Gastroesophageal sphincter (tissue), 3 donors: ENCODE results near the gene TDG.
"Not testable (repeated sequence)": the region's sequence is repeated elsewhere in the genome, so short reads cannot be mapped to it uniquely, and the experiment has no call there.

ENCODE experiments used
- EP300 ChIP-seq: sonication (generic); formaldehyde crosslinking; IDR thresholded peaks from one replicate; pipeline ENCODE4 v1.6.1; 2017; ENCODE audit warnings: antibody characterized with exemption, mild to moderate bottlenecking
- TF ChIP-seq, protein P1 (sequence below), 4 experiments: fragments of 200-600 bp in 2 of 4; fragments of 450-650 bp in 2 of 4; sonication (generic) in 1 of 4; IDR thresholded peaks; one replicate each; pipeline ENCODE4 v1.5.1; 2017 to 2019; ENCODE audit warnings: antibody characterized with exemption in 4 of 4, mild to moderate bottlenecking in 2 of 4, moderate library complexity in 2 of 4

DNA sequence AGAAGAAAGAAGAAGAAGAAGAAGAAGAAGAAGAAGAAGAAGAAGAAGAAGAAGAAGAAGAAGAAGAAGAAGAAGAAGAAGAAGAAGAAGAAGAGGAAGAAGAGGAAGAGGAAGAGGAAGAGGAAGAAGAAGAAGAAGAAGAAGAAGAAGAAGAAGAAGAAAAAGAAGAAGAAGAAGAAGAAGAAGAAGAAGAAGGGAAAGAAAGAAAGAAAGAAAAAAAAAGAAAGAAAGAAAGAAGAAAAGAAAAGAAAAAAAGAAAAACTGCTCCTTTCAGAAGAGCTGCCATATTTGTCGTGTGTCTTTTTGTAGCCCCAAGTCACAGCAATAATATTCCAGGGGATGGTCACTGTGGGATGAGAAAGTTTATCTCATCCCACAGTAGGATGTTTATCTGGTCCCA is 56.2 kb downstream of the TDG start:
- TF ChIP-seq, protein P1, sequence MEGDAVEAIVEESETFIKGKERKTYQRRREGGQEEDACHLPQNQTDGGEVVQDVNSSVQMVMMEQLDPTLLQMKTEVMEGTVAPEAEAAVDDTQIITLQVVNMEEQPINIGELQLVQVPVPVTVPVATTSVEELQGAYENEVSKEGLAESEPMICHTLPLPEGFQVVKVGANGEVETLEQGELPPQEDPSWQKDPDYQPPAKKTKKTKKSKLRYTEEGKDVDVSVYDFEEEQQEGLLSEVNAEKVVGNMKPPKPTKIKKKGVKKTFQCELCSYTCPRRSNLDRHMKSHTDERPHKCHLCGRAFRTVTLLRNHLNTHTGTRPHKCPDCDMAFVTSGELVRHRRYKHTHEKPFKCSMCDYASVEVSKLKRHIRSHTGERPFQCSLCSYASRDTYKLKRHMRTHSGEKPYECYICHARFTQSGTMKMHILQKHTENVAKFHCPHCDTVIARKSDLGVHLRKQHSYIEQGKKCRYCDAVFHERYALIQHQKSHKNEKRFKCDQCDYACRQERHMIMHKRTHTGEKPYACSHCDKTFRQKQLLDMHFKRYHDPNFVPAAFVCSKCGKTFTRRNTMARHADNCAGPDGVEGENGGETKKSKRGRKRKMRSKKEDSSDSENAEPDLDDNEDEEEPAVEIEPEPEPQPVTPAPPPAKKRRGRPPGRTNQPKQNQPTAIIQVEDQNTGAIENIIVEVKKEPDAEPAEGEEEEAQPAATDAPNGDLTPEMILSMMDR (IDR thresholded peaks at IDR 0.05), result not testable (repeated sequence)
- not testable (repeated sequence) for TF ChIP-seq EP300
